ENCODE measurements around the gene ARMC5.

GRCh38 chr16:31464348-31464769, 5.1 kb downstream of the ARMC5 start:
- TF ChIP-seq CTCF (conservative IDR thresholded peaks at IDR 0.05; ENCODE audit: low read depth, low read length) (no peak), EZH2 (IDR thresholded peaks at IDR 0.05; ENCODE audit: borderline replicate concordance, low read depth, low read length, poor library complexity, severe bottlenecking) (no peak)

All from A673 (cell line).